Calu3 (cell line): Measurements from ENCODE around the gene SYK. TPM values are rescaled to one million over a fixed set of nuclear protein-coding genes. Genes with fewer than 3 reads are reported as not detected.

Experiments used
- BruUV-seq: library from RNA; stranded (reverse); fragments of 400-500 nt; replicated peaks from 2 replicates; lab custom pipeline; 2021; lab: Mats Ljungman, UMichigan
- CTCF ChIA-PET: fragments of 300-600 bp; sonication (Branson Sonifier 250); formaldehyde crosslinking; loops from one replicate; lab custom pipeline; 2022; ENCODE audit warnings: antibody characterized with exemption; lab: Charles Lee
- DNase-seq: peaks from one replicate; pipeline ENCODE4 v3.0.0; 2022
- H3K27ac Mint-ChIP-seq: one replicate; pipeline ENCODE4 v1.8.0; 2022; ENCODE audit warnings: mixed read lengths; ENCODE audit not compliant: unreplicated experiment
- H3K27me3 Mint-ChIP-seq: one replicate; pipeline ENCODE4 v1.8.0; 2022; ENCODE audit warnings: mixed read lengths; ENCODE audit not compliant: unreplicated experiment
- H3K36me3 Mint-ChIP-seq: one replicate; pipeline ENCODE4 v1.8.0; 2022; ENCODE audit warnings: mild to moderate bottlenecking, moderate library complexity, mixed read lengths; ENCODE audit not compliant: insufficient read depth, unreplicated experiment
- H3K4me1 Mint-ChIP-seq: one replicate; pipeline ENCODE4 v1.8.0; 2022; ENCODE audit warnings: mild to moderate bottlenecking, low read depth, mixed read lengths; ENCODE audit not compliant: unreplicated experiment
- H3K4me3 Mint-ChIP-seq: one replicate; pipeline ENCODE4 v1.8.0; 2022; ENCODE audit warnings: mild to moderate bottlenecking, low read depth, moderate library complexity, mixed read lengths; ENCODE audit not compliant: unreplicated experiment
- H3K9me3 Mint-ChIP-seq: one replicate; pipeline ENCODE4 v1.8.0; 2022; ENCODE audit warnings: low read depth, mixed read lengths; ENCODE audit not compliant: unreplicated experiment
- CTCF ChIP-seq: fragments of 200-600 bp; IDR thresholded peaks from one replicate; pipeline ENCODE4 v1.8.0; 2022; ENCODE audit warnings: antibody characterized with exemption; ENCODE audit not compliant: unreplicated experiment
- intact Hi-C: fragments of 100-400 bp; cut with micrococcal nuclease; formaldehyde crosslinking; loops from one replicate; pipeline ENCODE4 v1.10.0; 2022; ENCODE audit not compliant: unreplicated experiment
- total RNA-seq: library from RNA; stranded (reverse); gene quantifications from 2 replicates; pipeline ENCODE4 v1.2.3, GENCODE V29; 2022

Gene SYK
- total RNA-seq, 1 experiment from 2014 or later: 14.8 TPM

- TF ChIP-seq CTCF: no peak
- CTCF ChIA-PET: interaction anchor here (0.6 kb wide), 1 partner anchor 160 kb away, joined by 8 read pairs; no protein-coding TSS in a partner anchor
- no peak overlapping the region for H3K27ac Mint-ChIP-seq
Observed at GRCh38 chr9:90888941-90889340, 87.3 kb downstream of the SYK start.

DNA sequence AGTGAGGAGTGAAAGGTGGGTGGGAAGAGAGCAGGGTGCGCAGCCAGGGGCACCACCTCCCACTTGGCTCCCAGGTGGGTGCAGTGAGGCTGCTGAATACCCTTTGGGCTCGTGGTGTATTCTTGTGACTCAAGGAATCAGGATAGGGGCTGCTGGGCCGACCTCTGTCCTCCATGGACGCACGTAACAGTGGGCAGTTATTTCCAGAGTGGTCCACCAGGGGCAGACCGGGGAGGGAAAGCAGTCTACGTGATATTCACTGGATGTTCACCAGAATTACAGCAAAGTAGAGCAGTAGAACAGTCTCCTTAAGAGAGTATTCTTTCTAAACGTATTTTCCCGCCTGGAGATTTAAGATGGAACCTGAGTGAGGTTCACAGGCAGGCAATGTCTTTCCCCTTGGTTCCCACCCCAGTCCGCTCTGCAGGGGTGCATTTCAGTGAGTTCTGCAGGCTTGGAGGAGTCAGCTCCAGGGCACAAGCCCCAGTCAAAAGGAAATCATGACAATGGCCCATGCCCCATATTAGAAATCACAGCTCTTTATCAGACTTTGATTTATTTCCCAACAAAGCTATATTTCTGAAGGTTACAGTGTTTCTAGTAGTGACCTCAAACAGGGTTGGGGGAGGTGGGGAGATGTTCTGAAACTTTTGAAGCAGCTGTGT lies 88.7 kb downstream of the SYK start:
- DNase-seq: no peak
- Mint-ChIP-seq H3K9me3 (no peaks in the 10 kb centered on the region), H3K4me1 (no peaks in the 10 kb centered on the region), H3K36me3 (no peaks in the 10 kb centered on the region), H3K27me3 (no peaks in the 10 kb centered on the region), H3K27ac (no peak overlapping the region), H3K4me3 (no peak overlapping the region)
- intact Hi-C loops: no loop called here
- no peak for TF ChIP-seq CTCF
- BruUV-seq: no TSS peak
- CTCF ChIA-PET: interaction anchor here (0.5 kb wide), 1 partner anchor 96 kb away, joined by 5 read pairs; no protein-coding TSS in a partner anchor

More at GRCh38 chr9:90888941-90889340, 87.3 kb downstream of the SYK start:
- Mint-ChIP-seq H3K4me3 (no peak overlapping the region), H3K36me3 (no peaks in the 10 kb centered on the region), H3K4me1 (no peaks in the 10 kb centered on the region), H3K27me3 (no peaks in the 10 kb centered on the region), H3K9me3 (no peaks in the 10 kb centered on the region)
- intact Hi-C loops: no loop called here
- no peak for DNase-seq
- no TSS peak for BruUV-seq

DNA sequence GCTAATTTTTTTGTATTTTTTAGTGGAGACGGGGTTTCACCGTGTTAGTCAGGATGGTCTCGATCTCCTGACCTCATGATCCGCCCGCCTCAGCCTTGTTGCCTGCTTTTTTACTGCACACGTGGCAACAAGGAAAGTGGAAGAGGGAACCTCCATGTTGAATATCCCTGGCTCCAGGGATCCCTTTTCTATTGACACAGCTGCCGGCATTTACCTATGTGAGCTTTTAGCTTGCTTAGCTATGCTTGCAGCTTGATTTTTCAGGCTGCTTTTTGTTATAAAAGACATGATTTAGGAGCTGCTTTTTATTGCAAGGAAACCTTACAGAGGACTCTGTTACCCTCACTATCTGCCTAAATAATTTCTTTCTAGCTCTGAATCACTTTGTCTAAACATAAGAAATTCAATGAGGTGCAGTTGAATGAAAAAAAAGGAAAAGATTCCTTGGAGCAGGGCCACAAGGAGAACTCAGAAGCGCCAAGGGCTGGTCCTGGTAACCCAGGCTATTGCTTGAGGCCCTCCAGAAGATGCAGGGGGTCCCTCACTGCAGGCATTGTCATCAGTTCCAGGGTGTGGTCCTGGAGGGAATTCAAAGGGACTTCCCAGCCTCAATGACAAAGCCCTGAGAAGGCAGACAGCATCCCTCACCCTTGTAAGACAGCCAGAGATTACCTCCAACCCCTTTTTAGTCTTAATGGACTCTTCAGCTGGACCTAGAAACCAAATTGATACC lies 89.9 kb downstream of the SYK start:
- no TSS peak for BruUV-seq
- Mint-ChIP-seq H3K36me3 (no peaks in the 10 kb centered on the region), H3K27ac (no peak overlapping the region), H3K4me3 (no peak overlapping the region), H3K27me3 (no peaks in the 10 kb centered on the region), H3K9me3 (no peaks in the 10 kb centered on the region), H3K4me1 (no peaks in the 10 kb centered on the region)
- DNase-seq: no peak
- no peak for TF ChIP-seq CTCF
- CTCF ChIA-PET: no interaction called here
- intact Hi-C loops: no loop called here

DNA sequence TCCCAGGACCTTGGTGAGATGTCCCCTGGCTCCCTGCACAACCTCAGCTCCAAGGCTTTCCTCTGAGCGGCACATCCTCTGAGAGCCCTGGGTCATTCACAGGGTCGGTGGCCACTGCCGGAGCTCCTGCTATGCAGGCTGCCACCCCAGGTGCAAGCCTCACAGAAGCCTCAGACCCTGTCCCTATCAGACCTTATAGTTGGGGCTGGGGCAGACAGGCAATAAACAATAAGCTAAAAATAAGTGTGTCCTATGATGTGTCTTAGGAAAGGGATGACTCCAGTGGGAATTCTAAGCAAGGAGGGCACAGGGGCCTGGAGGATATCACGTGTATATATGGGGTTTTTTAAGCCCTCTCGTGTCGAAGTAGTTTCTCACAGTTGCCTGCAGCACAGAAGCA lies 91.3 kb downstream of the SYK start:
- intact Hi-C loops: no loop called here
- Mint-ChIP-seq H3K36me3 (no peaks in the 10 kb centered on the region), H3K27ac (no peak overlapping the region), H3K9me3 (no peaks in the 10 kb centered on the region), H3K4me3 (no peak overlapping the region), H3K4me1 (no peaks in the 10 kb centered on the region), H3K27me3 (no peaks in the 10 kb centered on the region)
- CTCF ChIA-PET: no interaction called here
- BruUV-seq: no TSS peak
- TF ChIP-seq CTCF: no peak
- no peak for DNase-seq
